Measurements from ENCODE around the gene UGT1A3.

The UGT1A3 gene

DNA sequence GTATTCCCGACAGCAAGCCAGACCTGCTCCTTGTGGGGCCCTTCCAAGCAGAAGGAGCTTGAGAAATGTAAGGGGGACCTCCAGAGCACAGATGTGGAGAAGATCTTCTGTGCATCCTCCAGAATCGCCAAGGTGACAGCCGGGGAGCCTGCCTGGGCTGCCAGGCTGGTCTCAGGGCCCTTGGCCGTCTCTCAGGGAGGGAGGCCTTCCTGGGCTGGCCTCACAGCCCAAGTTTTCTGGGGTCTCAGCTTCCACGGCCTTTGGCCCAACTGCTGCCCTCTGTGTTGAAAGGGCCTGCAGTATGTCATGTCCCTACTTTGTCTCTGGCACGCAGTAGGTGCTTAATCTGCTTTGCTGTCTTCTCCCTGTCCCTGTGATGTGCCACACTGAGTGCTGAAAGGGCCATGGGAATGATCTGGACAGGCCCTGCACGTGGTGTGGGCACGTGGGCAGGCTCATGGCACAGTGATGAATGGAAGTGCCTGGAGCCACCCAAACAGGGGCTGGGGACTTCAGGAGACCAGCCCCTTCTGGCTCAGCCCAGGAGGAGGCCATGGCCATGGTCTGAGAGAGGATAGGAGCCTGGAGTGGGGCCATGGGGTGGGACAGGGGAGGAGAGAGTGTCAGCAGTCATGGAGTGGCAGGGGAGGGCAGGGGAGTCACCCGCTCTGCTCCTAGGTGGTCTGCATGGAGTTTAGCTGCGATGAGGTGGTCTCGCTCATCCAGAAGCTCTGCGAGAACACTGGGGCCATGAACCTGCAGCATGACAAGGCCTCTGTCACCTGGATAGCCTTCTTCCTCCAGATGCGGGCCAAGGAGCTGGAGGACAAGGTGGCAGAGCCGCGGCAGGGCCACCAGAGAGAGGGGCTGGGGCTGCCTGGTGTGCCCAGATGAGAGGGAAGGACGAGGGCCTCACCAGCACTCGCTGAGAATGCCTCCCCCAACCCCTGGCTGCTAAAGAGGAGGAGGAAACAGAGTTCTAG lies 90.1 kb downstream of the UGT1A3 start:
- no peak for DNase-seq

DNA sequence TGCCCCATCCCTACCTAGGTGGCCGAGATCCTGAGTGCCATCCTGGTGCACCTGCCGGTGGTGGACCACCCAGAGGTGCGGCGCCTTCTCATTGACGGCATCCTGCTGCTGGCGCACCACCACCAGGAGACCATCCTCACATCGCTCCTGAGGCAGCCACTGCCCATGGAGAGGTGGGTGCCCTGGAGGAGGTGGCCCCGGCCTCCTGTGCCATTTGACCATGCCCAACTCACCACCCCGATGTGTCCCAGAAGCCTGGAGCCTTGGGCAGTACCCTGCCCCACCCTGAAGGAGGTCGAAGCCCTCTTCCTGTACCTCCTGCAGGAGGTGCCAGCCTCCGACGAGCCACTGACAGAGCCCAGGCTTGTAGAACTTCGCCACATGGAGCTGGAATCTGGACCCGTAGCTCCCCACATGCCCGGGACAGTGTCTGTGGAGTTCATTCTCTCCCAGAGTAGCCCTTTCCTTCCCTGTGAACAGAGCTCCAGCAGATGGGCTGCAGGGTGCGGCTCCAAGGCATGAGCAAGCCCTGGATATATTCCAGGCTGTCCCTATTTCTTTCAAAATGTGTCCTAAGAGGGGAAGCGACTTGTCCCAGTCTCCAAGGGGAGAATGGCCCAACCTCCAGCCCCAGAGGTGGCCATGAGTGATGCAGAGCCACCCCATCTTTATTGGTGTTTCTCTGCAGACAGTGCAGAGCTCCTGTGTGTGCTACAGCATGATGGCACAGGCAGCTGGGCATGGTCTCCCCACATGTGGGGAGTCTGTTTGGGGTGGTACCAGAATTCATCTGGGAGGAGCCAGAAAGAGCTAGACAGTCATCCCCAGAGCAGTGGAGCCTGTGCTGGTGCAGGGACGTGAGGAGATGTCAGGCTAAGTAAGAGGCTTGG lies 91.3 kb downstream of the UGT1A3 start:
- DNase-seq: no peak

DNA sequence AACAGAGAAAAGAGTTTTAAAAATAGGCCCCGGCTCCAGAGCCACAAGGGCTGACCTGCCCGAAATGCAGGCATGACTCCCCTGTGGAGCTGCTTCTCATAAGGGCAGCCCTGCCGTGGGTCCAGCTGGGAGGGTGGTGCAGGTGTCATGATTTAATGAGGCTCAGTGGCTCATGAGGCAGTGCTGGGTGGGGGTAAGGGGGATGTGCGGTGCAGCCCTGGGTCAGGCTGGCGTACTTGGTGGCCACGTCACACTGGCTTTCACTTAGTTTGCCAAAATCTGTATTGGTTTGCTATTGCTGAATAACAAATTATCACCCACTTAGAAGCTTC lies 91.9 kb downstream of the UGT1A3 start:
- no peak for DNase-seq

DNA sequence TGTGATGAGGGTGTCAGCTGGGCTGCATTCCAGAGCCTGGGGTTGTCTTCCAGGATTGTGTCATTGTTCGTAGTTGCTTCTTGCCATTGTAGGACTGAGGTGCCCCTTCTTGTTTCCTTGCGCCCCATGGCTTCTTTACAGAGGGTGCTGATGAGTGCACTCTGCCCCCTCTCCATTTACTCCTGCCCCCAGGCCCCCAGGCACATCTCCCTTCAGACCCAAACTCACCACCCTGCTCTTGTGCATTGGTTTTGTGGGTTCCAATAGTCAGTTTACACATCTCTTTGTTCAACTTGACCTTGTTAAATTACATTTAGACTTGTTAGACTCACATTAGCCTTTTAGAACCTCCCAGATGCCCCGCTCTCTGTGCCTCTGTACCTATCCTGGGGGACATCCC lies 92.4 kb downstream of the UGT1A3 start:
- no peak for DNase-seq

DNA sequence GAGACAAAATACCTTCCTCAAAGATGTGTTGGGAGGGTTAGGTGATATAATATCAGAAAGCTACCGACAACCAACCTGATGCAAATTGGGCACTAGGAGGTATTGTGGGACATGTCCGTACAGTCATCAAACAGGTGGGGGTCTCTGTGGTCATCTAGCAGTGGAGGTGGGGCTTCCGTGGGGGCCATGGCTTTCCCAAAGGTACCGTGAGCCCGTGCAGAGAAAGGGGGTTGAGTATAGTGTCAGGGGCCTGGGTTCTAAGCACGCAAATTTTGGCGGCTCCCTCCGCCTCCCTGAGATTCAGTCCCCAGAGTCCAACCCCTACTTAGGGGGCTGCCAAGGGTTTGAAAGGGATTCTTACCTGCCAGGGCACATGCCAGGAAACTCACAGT lies 92.9 kb downstream of the UGT1A3 start:
- no peak for DNase-seq

DNA sequence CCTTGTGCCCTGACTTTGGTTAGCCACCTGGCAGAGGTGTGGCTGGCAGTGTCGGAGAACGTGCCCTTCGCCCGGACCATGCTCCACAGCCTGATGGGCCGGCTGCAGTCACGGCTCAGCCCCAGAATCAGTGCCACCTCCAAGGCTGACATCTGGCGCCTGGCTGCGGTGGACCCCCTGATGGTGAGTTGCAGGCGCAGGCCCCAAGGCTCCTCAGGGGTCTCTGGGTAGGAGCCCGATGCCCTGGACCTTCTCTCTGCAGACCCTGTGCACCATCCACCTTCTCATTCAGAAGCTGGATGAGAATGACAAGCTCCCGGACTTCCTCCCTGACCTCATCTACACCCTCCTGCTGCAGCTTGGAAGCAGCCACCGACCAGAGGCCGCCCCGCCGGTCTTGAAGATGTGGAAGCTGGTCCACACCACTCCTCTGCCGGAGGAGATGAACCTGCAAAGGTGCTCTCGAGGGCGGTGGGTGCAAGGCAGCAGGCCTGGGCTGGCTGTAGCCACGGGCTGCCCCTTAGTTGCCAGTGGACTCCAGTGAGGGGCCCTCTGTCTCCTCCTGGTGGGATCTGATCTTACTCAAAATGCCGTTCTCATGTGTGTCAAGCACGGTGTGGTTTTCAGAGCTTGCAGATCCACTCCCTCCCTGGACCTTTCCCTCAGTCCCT lies 93.4 kb downstream of the UGT1A3 start:
- no peak for DNase-seq

Measured in stimulated activated CD4-positive, alpha-beta T cell treated with anti-CD3 and anti-CD28 coated beads, Interleukin-2, amount 100 ng/mL, for 24 hours (primary cell).